Activated naive CD4-positive, alpha-beta T cell treated with Interleukin-2 at 50 U/mL for 16 hours (primary cell): ENCODE results near the gene RALGAPA2.

Experiments used
- DNase-seq: peaks from one replicate; pipeline ENCODE4 v3.0.0-alpha.2; 2020

The RALGAPA2 gene

DNA sequence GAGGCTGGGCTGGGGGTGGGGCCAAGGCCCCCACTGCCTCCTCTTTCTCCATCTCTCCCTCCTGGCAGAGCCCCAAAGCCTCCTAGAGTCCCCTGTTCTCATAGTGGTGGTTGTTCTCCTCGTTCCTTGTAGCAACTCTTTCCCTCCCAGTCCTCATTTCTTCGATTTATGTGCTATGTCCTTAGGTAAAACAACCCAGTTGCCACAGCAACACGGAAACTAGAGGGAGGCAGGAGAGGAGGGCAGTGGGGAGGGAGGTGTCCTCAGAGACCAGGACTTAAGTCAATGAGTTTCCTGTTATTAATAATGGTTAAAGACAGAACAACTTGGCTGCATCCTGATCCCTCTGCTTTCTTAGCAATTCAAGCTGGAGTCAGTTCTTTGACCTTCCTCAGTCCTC lies 183.6 kb downstream of the RALGAPA2 start:
- no peak for DNase-seq

DNA sequence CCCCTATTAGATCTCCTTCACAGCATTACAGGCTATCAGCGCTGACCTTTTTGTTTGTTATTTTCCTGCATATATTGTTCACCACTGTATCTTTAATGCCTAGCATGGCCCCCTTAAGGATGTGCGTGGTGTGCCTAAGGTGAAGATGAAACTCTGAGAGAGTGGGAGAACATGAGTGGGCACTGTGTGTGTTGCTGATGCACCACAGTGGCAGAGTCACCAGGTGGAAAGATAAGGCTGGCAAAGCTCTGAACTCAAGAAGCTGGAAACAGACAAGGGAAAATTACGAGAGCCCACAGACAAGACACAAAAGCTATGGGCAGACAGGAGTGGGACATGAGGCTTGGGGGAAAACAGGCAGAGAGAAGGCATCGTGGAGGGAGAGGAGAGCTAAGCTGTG lies 184.8 kb downstream of the RALGAPA2 start:
- no peak for DNase-seq

DNA sequence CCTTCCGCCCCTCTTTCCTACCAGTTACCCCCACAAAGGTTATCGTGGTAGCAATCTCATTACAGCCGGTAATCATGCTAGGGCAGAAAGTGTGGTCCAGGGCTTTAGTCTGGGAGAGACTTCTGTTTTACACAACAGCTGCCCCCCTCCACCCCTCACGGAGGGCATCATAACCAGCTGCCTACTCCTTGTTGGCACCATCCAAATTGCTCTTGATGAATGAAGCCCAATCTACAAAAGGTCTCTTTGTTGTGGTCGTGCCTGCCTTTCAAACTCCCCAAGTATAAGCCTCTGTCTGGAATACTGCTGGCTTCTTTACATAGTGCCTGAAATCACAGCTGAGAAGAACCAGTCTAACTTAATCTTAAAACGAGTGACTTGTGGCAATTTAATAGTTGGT lies 186.7 kb downstream of the RALGAPA2 start:
- no peak for DNase-seq

DNA sequence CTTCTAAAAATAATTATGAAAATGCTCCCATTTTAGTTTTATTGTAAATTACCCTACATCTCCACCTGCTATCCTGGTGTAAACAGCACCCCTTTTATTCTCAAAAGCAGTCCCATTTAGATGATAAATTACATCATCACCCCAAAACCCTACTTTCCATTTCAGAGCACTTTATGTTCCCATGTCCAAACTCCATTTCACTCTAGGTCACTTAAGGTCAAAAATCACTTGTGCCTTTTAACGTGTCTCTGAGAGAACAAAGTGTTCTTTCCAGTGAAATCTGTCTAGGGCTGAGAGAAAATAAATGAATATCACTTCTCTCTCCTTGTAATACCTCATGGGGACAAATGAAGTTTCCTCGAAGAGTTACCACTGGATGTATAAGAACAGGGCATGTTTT lies 187.2 kb downstream of the RALGAPA2 start:
- DNase-seq = no peak

DNA sequence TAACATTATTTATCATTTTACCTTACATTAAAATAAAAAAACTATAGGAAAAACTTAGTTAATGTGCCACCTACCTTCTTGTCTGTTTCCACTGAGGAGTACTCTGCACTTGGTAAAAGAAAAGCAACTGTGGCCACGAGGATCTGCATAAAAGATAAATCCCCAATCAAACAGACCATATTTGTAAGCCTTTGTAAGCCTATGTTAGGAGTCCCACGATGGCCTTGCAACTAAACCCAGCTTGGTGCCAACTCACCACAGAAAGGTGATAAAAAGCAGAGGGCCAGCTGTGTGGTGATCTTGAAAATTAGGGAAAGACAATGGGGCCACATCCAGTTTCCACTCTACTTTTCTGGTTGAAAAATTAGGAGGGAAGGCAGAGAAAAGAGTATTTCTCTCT lies 187.7 kb downstream of the RALGAPA2 start:
- no peak for DNase-seq

DNA sequence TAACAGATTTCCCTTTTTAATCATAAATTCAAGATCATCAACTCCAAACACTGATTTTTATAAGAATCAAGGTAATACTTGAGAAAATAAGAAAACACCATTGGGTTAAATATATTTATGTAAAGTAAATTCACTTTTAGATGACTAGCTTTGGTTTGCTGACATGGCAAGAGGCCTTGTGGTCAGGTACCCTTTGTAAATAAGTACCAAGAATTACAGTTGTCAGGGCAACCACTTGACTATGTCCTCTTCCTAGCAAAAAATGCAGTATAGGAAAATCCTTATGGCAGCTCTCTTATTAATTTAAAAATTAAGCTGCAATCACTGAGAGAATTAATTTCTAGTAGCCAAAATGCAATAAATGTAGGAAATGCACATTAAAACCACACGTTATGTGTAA lies 190.7 kb downstream of the RALGAPA2 start:
- no peak for DNase-seq

DNA sequence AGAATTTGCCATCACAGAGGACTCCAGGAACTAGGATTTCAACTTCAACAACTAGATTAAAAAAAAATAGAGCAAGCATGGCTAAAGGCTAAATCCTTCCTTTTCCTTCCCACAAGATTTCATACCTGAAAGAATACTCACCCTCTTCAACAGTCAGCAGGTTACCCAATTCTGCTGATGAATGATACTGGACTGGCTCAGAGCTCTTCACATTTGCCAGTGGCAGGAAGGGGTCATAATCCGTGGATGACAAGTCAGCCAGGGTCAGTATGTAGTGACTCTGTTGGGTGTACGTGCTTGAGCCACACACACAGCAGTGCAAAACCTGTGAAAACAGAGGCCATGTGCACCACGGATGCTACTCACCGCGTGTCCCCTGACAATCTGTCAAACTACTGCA lies 191.7 kb downstream of the RALGAPA2 start:
- no peak for DNase-seq

DNA sequence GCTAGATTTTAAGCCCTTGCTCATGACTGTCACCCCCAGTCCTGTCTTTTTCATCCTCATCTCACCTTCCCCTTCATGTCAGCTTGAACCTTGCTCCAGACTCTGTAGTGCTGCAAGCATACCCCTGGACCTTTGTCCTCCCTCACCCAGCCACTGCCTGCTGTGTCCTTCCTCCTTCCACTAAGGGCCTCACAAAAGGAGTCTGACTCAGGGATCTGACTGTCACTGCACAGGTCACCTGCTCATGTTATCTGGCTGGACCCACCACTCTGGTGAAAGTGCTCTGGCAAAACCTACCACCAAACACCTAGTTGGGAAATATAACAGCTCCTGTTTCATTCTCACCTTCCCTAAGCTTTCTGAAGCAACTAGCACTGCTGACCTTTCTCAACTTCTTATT lies 193.2 kb downstream of the RALGAPA2 start:
- DNase-seq = no peak

DNA sequence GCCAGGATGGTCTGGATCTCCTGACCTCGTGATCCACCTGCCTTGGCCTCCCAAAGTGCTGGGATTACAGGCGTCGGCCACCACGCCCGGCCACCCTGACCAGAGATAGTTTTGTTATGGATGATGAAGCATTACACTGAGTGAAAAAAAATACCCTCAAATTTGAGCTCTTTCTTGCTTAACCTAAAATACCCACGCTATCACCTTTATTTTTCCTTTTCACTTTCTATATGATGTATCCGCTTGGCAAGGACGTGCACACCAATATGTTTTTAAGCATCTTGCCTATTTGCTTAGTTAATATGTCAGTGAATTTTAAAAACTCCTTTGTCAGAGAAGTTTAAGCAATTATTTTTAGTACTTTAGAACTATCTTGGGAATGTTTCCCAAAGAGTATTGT lies 194.2 kb downstream of the RALGAPA2 start:
- no peak for DNase-seq

DNA sequence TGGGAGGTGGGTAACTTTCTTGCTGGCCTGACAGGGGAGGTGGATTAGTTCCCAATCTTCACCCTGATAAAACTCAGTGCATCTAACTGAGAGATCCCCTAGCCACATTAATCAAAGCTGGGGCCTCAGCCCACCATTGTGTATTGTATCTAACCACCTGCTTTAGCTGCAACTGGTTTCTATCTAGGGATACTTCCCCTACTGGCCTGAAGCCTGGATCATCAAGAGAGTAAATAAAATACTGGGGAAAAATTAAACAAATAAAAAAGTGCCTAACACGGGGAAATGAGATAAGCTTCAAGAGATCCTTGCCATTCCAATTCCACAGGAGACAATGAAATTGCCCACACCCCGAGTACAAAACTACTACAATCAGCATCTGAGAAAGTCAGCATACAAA lies 195.1 kb downstream of the RALGAPA2 start:
- DNase-seq = no peak

DNA sequence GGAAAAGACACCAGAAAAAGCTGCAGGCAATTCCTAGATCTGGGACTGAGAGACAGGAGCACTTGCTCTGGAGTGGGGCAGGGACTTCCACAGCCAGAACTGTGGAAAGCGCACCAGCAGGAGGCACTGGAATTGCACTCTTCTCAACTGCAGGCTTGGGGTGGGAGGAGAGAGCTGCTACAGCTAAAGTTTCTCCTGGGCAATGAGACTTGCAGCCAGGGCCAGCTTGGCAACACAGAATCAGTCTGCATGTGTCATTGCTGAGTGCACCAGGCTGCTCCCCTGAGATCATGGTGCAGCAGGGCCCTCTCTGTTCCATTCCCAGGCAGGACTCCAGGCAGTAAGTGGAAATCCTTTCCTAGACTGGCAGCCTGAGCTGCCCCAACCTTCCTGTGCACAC lies 198.7 kb downstream of the RALGAPA2 start:
- DNase-seq = no peak

DNA sequence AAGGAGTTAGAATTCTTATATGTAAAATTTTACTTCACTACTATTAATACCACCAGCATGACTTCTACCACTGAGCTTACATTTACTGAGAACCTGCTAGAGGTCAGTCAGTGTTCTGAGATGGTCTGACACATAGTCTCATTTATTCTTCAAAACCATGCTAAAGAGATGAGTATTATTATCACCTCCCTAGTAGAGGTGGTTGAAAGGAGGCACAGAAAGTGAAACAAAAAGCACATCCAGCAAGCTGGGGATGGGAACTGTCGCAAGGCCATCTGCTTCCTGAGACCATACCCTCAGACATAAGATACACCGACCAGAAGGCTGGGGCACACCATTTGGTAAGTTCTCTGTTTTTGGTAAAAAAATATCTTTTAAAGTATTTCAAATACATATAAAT lies 206.9 kb downstream of the RALGAPA2 start:
- no peak for DNase-seq

DNA sequence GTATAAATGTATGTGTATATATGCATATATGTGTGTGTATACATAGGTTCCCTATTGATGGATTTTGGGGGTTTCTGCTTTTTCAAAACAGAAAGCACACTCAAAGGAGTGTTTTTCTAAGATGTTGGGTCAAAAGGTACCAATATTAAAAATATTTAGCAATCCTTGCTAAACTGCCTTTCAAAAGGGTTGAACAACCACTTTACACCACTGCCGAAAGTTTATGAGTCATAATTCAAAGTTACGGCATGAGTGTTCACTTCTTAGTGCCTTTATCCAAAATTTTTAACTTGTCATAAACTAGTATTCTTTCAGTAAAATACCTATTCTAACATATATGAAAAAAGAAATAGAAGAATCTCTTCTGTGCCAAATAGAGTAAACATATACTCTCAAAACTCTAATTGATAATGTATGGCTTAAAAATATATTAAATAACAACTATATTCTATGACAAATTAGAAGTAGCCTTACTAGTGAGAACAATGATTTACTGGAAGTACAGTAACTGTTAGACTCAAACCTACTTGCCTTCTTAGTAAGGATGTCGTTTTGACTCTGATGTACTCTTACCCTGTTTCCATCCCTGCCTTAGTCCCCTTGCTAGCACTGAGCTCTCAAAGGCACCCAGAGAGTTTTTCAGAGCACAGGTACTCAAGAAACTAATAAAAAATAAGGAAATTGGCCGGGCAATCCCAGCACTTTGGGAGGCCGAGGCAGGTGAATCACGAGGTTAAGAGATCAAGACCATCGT lies 208.5 kb downstream of the RALGAPA2 start:
- no peak for DNase-seq

DNA sequence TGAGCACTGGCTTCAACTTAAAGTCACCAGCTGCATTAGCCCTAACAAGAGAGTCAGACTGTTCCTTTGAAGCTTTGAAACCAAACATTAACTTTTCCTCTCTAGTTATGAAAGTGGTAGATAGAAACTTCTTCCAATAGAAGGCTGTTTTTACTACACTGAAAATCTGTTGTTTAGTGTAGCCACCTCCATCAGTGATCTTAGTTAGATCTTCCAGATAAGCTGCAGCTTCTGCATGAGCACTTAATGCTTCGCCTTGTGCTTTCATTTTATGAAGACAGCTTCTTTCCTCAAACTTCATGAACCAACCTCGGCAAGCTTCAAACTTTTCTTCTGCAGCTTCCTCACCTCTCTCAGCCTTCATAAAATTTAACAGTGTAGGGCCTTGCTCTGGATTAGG lies 211.3 kb downstream of the RALGAPA2 start:
- DNase-seq = no peak

DNA sequence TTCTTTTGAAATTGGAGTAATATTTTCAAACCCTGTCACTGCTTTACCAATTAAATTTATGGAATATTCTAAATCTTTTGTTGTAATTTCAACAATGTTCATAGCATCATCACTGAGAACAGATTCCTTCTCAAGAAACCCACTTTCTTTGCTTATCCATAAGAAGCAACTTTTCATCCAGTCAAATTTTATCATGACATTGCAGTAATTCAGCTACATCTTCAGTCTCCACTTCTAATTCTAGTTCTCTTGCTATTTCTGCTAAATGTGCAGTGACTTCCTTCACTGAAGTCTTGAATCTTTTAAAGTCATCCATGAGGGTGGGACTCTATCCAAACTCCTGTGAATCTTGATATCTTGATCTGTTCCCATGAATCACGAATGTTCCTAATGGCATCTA lies 212.1 kb downstream of the RALGAPA2 start:
- no peak for DNase-seq

DNA sequence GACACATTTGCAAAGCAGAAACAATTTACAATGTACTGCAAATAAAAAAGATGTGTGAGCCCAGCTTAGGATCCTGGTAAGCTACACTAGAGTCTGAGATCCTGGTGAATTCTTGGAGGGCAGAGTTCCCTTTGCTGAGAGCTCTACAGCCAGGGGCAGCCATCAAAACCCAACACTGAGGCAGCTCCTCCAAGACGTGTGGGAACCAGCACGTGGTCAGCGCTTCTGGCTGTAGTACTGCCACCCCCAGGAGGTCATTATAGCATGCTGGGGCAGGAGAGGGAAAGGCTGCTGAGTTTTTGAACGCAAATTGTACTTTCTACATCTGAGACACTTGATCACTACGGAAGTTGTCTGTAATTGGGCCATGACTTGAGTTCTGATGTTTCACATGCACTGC lies 213.0 kb downstream of the RALGAPA2 start:
- DNase-seq = no peak

DNA sequence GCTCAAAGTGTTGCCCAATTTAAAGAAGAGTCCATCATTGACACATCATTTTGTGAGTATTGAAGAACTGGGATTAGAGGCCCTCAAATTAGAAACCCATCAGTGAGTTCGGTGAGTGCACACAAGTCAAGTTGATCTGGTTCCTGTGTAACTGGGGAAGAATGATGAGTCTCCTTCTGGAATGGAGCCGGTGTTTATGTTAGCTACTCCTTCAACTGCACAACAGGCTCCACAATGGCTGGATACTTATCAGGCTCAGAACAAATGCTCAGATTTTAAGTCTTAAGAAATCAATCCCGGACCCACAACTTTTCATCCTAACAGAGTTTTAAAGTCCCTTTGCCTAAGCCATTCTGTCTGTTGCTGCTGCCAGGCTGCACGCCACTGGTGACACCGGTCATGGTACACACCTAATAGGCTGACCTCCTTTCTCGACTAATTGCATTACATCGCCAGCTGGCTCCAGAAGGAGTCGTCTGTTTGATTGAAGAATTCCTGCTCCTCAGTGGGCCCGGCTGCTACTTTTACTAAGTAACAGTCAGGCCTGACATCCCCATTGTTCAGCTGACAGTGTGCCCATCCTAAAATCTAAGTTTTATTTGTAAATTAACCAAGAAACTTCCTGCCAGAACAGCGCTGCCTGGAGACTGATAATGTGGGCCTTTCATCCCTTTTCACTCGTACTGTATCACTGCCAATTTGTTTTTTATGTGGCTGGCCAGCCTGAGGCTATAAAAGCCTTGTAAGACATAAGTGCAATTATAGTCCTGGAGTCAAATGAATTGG lies 214.2 kb downstream of the RALGAPA2 start:
- DNase-seq = no peak

DNA sequence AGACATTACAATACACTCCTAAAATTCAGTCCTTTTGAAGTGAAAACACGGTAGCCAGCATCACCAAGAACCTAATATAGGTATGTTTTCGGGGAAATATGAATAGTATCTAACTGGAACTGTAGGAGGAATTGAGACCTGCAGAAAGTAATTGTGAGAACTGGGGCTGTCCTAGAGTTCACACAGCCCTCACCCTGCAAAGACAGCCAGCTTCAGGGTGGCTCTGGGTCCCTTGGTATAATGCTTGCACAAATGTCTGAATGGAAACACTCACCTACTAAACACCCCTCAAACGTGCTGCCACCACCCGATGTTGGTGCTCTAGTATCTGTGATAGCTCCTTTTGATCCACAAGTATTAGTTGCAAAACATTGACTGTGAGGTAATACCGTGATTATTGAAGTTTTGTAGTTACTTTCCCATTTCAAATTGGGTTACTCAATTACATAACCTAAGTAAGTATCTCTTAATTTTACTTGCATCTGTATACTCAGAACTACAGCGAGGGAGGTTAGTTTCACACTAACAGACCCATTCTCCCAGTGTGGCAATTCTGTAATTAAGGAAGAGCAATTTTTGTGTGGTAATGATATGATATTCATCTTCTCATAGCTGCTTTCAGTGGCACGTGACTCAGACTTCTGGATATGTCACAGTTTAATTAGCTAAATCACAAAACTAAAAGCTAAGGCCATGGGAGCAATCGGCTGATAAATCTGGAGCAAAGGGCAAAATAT lies 215.0 kb downstream of the RALGAPA2 start:
- DNase-seq = no peak

DNA sequence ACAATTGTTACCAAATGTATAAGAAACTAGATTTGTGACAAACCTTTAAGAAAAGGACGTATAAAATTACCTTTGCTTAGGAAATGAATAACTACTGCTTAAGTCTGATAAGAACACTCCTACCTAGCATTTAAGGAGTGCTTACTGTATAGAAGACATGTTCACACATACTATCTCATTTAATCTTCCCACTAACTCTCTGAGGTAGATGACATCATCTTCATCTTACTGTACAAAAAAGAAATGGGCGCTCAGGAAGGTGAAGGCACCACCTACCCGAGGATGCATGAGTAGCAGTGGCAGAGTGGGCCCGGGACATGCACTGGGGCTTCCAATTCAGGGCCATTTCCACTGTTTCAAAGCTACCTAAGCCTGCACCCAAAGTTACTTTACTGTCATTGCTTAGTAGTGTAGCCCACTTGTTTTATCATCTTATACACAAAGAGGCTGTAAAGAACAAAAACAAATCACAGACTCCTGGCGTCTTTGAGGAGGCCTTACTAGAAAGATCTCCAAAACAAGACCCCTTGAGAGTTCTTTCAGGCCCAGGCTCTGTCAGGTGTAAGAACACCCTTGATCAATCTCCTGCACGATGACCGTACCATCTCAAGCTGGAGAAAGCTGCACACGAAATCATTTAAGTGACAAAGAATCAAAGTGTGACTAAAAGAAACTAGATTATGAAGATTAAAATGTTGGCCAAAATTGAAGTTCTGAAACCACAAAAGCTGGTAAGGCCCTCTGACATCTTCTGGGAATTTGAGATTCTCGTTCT lies 216.5 kb downstream of the RALGAPA2 start:
- DNase-seq = no peak

DNA sequence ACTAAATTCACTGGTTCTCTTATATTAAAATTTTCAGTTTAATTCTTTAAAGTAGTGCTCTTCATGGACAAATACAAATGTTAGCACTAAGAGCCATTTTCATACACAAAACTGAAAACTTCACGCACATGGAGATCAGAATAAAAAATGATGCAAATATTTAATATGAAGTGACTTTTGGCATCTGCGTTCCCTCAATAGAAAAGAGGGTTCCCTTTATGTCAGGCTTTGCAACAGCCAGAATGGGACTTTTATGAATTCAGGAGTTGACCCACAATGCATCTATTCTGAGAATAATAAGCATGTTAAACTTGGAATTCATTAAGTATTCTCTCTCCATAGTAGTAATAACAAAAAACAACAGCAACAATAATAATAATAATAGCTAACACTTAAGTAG lies 218.7 kb downstream of the RALGAPA2 start:
- DNase-seq = no peak

DNA sequence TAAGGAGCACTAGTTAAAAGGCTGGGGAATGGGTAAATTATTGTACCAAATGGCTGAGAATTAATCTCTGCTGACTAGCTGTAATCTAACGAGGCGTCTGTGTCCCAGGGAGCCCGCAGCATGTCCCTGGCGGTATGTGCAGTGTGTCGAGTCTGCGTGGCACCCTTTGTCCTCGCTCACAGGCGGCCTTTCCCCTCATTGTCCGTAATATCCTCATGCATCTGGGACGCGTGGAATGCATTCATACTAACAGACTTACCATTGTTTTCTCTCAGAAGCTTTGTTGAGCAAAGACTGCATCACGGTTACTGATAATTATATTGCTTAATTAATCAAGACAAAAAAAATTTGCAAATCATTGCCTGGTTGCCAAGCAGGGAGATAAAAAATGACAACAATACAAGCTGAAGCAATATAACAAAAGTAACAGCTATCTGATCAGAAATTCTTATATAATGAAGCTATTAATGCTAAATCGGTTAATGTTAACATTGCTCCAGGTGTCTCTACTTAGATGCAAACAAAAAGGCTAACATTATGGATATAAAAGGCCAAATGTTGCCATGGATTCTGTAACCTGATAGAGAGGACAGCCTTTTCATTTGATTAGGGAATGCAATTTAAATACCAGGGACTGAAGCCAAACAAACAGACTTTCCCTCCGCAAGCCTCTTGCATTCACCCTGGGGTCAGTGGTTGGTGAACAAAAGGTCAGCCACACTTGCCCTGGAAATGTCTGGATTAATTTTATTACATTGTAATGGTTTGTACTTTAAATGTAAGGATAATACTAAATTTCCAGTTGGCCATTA lies 219.7 kb downstream of the RALGAPA2 start:
- no peak for DNase-seq

DNA sequence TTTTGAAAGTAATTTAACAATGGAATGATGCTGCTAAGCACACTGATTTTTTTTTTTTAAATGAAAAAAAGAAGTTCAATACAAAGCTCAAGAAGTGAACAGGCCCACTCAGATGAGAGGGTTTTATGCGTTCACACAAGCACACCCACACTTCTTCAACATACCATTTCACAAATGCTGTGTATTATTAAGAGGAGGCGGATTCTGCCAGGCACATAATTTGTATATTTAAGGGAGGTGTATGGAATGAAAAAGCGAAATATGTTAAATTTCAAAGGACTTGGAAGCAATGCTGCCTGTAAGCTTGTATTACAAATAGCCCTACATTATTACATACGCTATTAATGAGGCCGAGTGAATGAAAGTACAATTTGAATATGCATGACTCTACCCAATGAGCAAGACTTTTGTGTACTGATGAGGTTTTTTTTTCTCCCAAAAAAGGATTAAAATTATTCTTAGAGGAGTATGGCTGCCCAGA lies 220.6 kb downstream of the RALGAPA2 start:
- DNase-seq = no peak
